ENCODE results near the gene CLDN8.

DNA sequence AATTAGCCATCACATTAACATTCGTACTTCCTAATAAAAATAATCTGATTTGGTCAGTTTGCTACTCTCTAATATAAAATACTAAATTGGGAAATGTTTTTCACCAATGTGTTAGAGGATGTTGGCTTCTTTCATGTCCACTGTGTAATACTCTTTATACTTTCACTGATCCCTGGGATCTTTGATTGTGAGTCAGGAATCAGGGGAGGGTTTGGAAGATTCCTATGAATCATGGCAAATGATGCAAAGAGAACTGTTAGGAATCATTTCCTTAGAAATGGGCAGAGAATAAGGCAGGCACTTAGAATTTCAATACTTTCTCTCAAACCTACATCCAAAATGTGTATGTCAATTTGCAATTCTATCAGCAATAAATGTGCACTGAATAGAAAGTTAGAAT lies 35.9 kb upstream of the CLDN8 start:
- TF ChIP-seq, protein P1, sequence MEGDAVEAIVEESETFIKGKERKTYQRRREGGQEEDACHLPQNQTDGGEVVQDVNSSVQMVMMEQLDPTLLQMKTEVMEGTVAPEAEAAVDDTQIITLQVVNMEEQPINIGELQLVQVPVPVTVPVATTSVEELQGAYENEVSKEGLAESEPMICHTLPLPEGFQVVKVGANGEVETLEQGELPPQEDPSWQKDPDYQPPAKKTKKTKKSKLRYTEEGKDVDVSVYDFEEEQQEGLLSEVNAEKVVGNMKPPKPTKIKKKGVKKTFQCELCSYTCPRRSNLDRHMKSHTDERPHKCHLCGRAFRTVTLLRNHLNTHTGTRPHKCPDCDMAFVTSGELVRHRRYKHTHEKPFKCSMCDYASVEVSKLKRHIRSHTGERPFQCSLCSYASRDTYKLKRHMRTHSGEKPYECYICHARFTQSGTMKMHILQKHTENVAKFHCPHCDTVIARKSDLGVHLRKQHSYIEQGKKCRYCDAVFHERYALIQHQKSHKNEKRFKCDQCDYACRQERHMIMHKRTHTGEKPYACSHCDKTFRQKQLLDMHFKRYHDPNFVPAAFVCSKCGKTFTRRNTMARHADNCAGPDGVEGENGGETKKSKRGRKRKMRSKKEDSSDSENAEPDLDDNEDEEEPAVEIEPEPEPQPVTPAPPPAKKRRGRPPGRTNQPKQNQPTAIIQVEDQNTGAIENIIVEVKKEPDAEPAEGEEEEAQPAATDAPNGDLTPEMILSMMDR (IDR thresholded peaks at IDR 0.05) = no peak
- TF ChIP-seq POLR2A (IDR thresholded peaks at IDR 0.05) = no peak

All from right lobe of liver (tissue), 4 donors.